ENCODE results near the gene MUTYH.
A peak's percentile ranks its signal among the peaks of the same experiment; 100 is the strongest.
"Not testable (repeated sequence)": the region's sequence is repeated elsewhere in the genome, so short reads cannot be mapped to it uniquely, and the experiment has no call there.

Gene MUTYH

DNA sequence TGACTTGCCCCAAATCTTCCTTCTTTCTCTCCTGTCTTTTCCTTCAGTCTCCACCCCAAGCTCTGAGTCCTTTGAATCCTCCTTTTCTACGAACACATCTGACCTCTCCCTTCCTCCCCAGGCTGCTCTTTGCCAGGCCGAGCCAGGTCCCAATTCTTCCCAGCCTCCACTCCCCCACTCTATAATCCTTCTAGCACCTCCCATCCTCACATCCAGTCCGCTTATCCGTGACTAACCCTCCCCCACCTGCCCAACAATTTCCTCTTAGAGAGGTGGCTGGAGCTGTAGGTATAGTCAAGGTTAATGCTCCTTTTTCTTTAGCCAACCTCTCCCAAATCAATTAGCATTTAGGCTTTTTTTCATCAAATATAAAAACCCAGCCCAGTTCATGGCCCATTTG lies 23.1 kb downstream of the MUTYH start:
- no peak for DNase-seq

DNA sequence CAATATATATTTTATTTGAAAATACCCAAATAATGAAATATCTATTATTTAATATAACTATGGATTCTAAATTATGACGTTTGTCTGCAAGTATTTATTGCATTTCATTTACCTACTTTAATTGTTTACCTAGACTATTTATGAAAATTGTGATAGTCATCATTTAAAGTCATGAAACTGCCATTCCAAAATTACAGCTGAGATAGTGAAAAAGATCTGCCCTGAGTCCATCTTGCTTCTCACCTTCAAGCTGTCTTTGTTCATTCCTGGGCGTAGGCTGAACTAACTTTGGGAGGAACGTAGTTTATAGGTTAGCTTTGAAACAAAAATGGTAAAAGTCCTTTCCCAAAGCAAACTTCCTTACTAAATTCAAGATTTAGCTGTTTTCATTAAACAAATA lies 26.0 kb downstream of the MUTYH start:
- DNase-seq: no peak

DNA sequence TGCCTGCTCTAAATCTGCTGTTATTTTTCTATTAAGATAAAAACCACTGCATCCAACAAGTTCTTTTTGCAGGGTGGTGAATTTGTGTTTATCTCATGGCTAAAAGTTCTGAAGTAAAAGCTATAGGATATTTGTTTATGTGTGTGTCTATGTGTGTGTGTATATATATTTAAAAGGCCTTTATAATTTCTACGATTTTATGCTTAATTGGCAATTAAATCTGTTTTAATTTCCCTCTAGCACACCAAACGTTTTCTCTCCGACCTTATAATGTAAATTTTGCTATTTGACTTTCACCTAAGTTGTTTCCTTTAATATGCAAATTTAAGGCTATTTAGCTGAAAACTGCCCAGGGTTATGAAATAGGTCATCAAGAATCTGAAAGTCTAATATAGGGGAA lies 33.3 kb downstream of the MUTYH start:
- DNase-seq: no peak

DNA sequence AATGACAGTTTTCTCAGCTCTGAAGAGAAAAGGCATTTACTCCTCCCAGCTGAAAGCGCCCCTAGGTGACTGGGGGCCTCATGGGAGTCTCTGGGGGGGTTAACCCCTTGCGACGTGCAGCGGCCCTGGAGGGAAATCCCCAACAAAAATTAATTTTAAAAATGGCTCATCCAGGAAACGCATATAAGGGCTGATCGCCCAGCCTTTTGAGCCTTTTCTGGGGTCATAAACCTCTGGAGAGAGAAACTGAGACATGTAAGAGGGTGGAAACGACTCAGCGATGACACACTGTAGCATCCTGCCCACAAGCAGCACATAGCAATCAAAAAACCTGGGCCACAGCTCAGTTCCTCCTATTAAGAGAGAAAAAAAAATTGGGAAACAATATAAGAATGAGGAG lies 33.9 kb downstream of the MUTYH start:
- no peak for DNase-seq

DNA sequence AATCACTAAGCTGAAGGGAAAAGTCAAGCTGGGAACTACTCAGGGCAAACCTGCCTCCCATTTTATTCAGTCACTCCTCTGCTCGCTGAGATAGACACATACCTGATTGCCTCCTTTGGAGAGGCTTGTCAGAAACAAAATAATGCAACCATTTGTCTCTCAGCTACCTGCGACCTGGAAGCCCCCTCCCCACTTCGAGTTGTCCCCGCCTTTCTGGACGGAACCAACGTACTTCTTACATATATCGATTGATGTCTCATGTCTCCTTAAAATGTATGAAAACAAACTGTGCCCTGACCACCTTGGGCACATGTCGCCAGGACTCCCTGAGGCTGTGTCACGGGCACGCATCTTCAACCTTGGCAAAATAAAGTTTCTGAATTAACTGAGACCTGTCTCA lies 35.0 kb downstream of the MUTYH start:
- no peak for DNase-seq

DNA sequence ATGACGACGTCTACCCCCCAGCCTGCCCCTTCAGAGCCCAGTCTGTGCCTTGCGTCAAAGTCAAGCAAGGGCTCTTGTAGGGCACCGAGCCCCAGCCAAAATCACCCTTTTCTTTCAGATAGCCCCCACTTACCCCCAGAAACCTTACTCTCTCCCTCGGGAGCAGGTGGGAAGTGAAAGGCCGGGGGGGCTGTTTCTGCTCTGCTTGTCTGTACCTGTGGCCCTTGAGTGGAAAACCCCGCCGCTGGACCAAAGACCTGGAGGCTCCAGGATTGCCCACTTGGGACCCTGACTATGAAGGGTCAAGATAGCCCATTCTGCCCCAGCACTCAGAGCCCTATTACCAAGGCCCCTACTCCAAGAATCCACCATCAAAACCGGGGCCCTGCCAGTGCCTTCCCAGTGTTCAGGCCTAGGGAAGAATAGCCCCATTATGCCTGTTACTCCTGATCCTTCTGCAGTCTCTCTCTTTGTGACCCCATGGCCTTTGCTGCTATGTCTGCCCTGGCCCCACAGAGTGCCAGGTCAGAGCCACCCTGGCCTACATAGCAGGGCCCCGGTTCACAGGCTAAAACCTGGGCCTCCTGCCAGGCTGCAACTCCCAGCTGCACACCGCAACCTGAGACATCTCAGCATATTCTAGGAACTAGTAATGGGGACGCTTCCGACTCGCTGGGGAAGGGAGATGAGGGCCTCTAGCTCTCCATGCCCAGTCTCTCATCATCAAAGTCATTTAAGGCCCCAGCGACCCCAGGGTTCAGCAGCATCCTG lies 35.7 kb downstream of the MUTYH start:
- DNase-seq: no peak

DNA sequence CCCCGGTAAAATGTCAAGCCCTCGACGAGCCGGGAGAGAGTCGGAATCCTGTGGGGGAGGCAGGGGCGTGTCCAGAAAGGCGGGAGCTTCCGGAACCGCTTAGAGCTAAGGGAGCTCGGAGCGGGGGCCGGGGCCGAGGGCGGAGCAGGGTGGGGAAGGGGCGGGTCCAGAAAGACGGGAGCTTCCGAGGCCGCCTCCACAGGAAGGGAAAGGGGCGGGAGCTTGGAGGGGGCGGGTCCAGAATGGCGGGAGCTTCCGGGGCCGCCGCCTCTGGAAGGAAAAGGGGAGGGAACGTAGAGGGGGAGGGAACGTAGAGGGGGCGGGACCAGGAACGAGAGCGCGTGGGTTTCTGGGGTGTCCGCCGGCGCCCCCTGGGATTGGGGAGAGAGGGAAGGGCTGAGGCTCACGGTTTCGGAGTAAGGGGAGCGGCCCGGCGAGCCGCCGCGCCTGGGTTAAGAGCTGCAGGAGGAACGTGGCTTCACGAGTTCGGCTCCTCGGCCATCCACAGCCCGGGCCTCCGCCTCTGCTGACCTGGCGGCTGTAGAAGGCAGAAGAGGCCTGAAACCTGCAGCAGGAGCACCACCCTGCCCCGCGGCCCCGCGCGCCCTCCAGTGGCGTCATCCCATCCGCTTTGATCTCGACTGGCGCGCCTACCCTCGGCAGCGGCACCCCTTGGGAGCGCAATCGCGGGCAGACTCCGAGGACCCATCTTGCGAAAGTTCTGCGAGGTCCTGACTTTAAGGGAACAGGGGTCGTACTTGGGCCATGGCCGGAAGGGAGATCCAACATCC lies 36.5 kb downstream of the MUTYH start:
- peak; percentile 98 for DNase-seq

DNA sequence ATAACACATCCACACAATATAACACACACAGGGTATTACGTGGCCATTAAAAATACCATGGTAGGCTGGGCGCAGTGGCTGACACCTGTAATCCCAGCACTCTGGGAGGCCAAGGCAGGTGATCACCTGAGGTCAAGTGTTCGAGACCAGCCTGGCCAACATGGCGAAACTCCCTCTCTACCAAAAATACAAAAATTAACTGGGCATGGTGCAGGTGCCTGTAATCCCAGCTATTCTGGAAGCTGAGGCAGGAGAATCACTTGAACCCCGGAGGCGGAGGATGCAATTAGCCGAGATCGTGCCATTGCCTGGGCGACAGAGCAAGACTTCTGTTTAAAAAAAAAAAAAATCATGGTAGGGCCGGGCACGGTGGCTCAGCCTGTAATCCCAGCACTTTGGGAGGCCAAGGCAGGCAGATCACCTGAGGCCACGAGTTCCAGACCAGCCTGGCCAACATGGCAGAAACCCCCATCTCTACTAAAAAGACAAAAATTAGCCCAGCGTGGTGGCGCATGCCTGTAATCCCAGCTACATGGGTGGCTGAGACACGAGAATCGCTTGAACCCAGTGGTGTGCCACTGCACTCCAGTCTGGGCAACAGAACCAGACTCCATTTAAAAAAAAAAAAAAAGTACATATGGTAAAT lies 37.6 kb downstream of the MUTYH start:
- DNase-seq: no peak

DNA sequence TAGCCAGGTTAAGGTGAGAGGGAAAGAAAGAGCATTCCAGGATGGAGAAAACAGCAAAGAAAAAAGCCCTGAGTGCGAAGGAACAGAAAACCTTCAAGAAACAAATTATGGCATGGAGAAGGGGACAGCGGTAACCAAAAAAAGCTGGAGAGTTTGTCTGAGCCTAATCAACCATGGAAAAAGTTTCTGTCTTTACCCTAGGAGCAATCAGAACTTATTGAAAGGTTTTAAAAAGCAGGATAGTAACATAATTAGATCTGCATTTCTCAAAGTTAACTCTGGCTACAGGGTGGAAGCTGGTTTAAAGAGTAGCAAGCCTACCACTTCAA lies 39.6 kb downstream of the MUTYH start:
- DNase-seq: no peak

DNA sequence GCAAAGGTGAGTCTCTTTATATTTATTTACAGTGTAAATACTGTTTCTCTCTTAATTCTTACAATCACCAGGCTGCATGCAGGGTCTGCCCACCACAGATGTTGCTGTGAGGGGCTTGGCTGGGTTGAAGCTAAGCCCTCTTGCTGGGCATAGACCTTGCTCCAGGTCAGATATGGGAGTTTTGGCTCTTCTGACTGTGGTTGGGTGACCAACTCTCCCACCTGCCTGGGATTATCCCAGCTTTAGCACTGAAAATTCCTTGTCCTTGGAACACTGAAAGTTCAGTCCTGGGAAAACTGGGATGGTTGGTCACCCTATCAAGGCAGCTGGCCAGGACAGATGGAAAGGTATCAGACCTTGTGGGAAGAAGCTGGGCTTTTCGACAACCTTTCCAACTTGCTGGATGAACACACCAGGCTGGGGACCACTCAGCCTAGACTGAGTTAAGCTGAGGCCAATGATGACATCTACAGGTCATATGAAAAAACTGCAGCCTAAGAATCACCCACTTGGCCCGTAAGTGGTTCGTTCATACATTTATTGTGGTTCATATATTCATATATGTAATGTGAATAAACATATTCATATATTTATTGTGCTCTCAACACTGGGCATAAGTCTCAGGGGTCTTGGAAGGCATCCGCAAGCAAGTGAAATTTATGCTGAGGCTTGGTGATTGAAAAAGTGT lies 40.1 kb downstream of the MUTYH start:
- peak; percentile 84 for DNase-seq

DNA sequence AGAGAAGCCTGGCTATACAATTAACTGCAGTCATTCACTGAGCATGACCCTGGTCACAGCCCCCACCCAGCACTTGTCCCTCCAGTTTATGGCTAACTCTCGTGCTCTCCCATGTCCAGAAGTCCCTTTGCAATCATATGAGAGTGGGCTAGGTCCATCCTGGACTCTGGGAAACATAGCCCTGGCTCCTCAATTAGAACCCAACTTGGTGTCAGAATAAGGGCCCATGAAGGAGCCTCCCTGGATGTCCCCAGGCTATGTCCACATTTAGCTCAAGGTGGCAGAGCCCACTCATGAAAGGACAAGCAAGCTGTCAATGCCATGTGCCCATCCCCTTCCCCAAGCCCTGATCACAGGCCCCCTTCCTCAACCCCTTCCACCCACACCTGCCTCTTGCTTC lies 40.9 kb downstream of the MUTYH start:
- no peak for DNase-seq

DNA sequence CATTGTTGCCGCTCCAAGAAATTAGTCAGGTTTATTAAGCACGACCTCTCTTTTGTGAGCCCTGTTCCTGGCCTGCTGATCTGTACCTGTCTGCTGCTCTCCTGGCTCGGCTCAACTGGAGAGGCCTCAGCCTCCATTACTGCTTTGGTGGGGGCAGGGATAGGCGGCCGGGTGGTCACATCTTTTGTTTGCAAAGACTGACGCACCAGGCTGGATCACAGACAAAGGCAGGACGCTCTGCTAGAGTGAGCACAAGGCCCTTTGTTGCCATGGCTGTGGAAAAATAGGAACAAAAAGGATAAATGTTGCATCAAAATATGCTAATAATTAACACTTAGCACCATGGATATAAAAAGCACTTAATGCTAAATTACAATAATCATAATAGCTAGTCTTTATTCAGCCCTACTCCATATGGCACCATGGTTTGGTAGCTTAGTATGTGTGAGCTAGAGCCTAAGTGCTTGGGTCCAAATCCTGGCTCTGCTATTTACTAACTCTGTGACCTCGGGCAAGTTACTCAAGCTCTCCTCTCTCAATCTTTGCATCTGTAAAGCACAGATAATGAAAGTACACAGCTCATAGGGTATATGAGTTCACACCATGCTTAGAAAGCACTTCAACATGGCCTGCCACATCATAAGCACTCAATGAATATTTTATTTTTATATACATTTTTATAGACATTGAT lies 42.4 kb downstream of the MUTYH start:
- peak; percentile 44 for DNase-seq

DNA sequence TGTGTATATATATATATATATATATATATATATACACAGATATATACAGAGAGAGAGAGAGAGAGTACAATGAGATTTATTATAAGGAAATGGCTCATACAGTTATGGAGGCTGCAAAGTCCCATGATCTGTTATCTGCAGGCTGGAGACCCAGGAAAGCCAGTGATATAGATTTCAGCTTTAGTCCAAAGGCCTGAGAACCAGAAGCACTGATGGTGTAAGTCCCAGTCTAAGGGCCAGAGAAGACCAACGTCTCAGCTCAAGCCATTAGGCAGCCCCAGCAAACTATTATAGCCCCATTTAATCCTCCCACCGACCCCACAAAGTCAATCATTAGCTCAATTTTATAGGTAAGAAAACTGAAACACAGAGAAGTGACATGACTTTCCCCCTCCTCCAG lies 48.5 kb downstream of the MUTYH start:
- DNase-seq: no peak

DNA sequence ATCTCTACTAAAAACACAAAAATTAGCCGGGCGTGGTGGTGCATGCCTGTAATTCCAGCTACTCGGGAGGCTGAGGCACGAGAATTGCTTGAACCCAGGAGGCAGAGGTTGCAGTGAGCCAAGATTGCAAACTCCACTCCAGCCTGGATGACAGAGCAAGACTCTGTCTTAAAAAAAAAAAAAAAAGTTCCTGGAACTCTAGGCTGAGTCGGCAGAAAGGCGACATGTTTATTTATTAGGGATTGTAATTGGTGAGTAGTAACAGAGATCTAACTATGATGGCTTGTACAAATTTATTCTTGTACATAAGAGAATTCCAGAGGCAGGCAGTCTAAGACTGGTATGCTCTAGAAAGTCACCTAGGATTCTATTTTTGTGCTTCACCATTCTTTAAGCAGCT lies 49.2 kb downstream of the MUTYH start:
- DNase-seq: not testable (repeated sequence)

DNA sequence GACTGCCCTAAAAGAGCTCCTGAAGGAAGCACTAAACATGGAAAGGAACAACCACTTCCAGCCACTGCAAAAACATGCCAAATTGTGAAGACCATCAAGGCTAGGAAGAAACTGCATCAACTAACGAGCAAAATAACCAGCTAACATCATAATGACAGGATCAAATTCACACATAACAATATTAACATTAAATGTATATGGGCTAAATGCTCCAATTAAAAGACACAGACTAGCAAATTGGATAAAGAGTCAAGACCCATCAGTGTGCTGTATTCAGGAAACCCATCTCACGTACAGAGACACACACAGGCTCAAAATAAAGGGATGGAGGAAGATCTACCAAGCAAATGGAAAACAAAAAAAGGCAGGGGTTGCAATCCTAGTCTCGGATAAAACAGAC lies 53.7 kb downstream of the MUTYH start:
- not testable (repeated sequence) for DNase-seq

DNA sequence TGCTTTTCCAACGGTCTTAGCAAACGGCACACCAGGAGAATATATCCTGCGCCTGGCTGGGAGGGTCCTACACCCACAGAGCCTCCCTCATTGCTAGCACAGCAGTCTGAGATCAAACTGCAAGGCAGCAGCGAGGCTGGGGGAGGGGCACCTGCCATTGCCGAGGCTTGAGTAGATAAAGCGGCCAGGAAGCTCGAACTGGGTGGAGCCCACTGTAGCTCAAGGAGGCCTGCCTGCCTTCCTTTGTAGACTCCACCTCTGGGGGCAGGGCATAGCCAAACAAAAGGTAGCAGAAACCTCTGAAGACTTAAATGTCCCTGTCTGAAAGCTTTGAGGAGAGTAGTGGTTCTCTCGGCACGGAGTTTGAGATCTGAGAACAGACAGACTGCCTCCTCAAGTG lies 55.4 kb downstream of the MUTYH start:
- DNase-seq: not testable (repeated sequence)

DNA sequence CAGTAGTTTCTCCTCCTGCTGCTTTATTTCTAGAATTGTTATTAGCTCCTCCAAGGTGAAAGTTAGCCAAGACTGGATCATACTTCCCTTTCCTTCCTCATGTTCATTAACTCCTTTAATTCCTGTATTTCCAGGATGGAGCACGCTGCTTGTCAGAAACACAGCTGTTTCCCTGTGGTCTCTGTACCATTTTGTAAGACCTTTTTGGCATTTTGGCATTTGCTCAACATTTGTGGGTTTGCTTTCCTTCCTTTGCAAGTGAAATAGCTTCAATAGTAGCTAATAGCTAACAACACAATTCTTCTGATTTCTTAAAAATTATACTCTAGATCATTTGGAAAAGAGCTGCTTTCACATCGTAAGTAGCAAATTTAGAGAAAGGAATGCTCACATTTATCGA lies 57.9 kb downstream of the MUTYH start:
- no peak for DNase-seq
